ENCODE data around the gene PAX7. TPM values are rescaled to one million over a fixed set of nuclear protein-coding genes. Genes with fewer than 3 reads are reported as not detected.

Gene PAX7
- total RNA-seq, 1 experiment from 2014 or later: 0.07 TPM

DNA sequence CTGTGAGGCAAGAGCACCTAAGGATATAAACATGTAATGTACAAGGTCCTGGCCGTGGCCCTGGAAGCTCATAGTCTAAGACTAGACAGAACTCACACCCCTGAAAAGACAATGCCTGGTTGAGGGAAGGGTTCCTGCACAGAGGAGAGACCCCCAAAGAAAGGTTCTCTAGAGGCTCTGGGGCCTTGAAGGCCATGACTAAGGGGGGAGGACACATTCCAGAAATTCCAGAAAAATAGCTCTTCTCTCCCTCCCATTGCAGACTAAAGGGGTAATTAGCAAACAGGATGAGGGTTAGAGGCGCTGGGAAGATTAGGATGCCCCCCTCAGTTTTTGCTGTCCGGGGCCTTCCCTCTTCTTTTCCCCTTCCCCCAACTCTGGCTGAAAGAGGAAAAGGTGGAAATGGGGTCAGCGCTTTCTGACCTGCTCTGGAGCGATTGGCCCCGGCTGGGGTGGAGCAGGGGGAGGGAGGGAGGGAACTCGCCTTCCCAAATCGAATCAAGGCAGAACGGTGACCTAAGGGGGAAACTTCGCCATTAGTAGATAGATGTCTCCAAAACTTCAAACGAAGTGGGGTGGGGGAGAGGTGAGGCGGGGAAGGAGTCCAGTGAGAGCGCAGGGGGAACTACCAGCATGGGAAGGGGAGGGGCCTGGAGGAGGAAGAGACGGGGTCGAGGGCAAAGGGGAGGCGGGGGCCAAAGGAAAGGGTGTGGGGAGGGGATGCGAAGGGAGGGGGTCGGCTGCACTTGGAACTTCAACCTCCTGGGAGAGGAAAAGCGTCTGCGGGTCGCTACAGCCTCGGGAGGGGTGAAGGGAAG is 11.8 kb downstream of the PAX7 start:
- no peaks in the 10 kb centered on the region for H3K27me3 ChIP-seq (ENCODE audit: low read length)
- no peaks in the 10 kb centered on the region for H4K20me1 ChIP-seq (ENCODE audit: insufficient read depth, low read depth, low read length)
- H3K4me3 ChIP-seq (ENCODE audit: low read length): no peak overlapping the region
- no peaks in the 10 kb centered on the region for H3K79me2 ChIP-seq (ENCODE audit: low read length)
- H3K36me3 ChIP-seq (ENCODE audit: insufficient read depth, low read length): no peaks in the 10 kb centered on the region
- no peak overlapping the region for H3K4me2 ChIP-seq (ENCODE audit: low read depth, low read length, poor library complexity, severe bottlenecking)
- no peak overlapping the region for H3K27ac ChIP-seq (ENCODE audit: low read length)
- no peaks in the 10 kb centered on the region for H3K4me1 ChIP-seq (ENCODE audit: low read length)
- no peak overlapping the region for H3K9ac ChIP-seq (ENCODE audit: low read length)
- no peaks in the 10 kb centered on the region for H3K9me3 ChIP-seq (ENCODE audit: low read length)
- no peak overlapping the region for H2AFZ ChIP-seq (ENCODE audit: low read length)
- no peaks in the 10 kb centered on the region for H3K9me2 ChIP-seq (replicated peaks; ENCODE audit: insufficient read depth, low read length)
- DNase-seq: no peak

- H3K9ac ChIP-seq (ENCODE audit: low read length): no peak overlapping the region
- no peak overlapping the region for H3K27ac ChIP-seq (ENCODE audit: low read length)
- no peaks in the 10 kb centered on the region for H3K9me2 ChIP-seq (replicated peaks; ENCODE audit: insufficient read depth, low read length)
- no peak overlapping the region for H2AFZ ChIP-seq (ENCODE audit: low read length)
- no peaks in the 10 kb centered on the region for H3K36me3 ChIP-seq (ENCODE audit: insufficient read depth, low read length)
- no peaks in the 10 kb centered on the region for H3K79me2 ChIP-seq (ENCODE audit: low read length)
- no peaks in the 10 kb centered on the region for H3K4me1 ChIP-seq (ENCODE audit: low read length)
- no peak overlapping the region for H3K4me3 ChIP-seq (ENCODE audit: low read length)
- H3K4me2 ChIP-seq (ENCODE audit: low read depth, low read length, poor library complexity, severe bottlenecking): no peak overlapping the region
- DNase-seq: no peak
- H3K9me3 ChIP-seq (ENCODE audit: low read length): no peaks in the 10 kb centered on the region
- H4K20me1 ChIP-seq (ENCODE audit: insufficient read depth, low read depth, low read length): no peaks in the 10 kb centered on the region
- no peaks in the 10 kb centered on the region for H3K27me3 ChIP-seq (ENCODE audit: low read length)
These were observed 12.7 kb downstream of the PAX7 start for GRCh38 chr1:18643154-18644012.

- H2AFZ ChIP-seq (ENCODE audit: low read length): no peak overlapping the region
- H3K4me2 ChIP-seq (ENCODE audit: low read depth, low read length, poor library complexity, severe bottlenecking): no peak overlapping the region
- H3K9me2 ChIP-seq (replicated peaks; ENCODE audit: insufficient read depth, low read length): no peaks in the 10 kb centered on the region
- H3K27me3 ChIP-seq (ENCODE audit: low read length): no peaks in the 10 kb centered on the region
- H3K9ac ChIP-seq (ENCODE audit: low read length): no peak overlapping the region
- H3K9me3 ChIP-seq (ENCODE audit: low read length): no peaks in the 10 kb centered on the region
- no peak for DNase-seq
- no peaks in the 10 kb centered on the region for H3K4me1 ChIP-seq (ENCODE audit: low read length)
- no peak overlapping the region for H3K4me3 ChIP-seq (ENCODE audit: low read length)
- no peak overlapping the region for H3K27ac ChIP-seq (ENCODE audit: low read length)
- H4K20me1 ChIP-seq (ENCODE audit: insufficient read depth, low read depth, low read length): no peaks in the 10 kb centered on the region
- no peaks in the 10 kb centered on the region for H3K79me2 ChIP-seq (ENCODE audit: low read length)
- H3K36me3 ChIP-seq (ENCODE audit: insufficient read depth, low read length): no peaks in the 10 kb centered on the region
These were observed 13.4 kb downstream of the PAX7 start for GRCh38 chr1:18644013-18644399.

DNA sequence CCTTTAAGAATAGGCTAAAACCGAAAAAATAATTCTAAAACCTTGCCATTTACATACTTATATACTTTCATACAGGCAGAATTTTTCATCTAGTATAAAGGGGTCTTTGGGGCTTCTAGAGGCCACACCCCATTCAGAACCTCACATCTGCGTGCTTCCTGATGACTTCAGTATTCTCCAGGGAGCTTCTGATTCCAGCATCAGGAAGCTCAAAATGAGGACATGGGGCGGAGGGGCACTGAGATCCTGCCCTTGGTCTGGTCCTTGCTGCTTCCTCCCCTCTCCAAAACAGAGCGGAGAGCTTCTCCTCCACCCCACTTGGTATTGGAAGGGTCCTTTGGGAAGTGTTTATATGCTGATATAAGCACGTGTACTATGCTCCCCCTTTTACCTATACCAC is 13.8 kb downstream of the PAX7 start:
- no peaks in the 10 kb centered on the region for H3K9me3 ChIP-seq (ENCODE audit: low read length)
- no peak overlapping the region for H3K9ac ChIP-seq (ENCODE audit: low read length)
- H3K9me2 ChIP-seq (replicated peaks; ENCODE audit: insufficient read depth, low read length): no peaks in the 10 kb centered on the region
- H4K20me1 ChIP-seq (ENCODE audit: insufficient read depth, low read depth, low read length): no peaks in the 10 kb centered on the region
- DNase-seq: no peak
- no peak overlapping the region for H3K27ac ChIP-seq (ENCODE audit: low read length)
- H3K79me2 ChIP-seq (ENCODE audit: low read length): no peaks in the 10 kb centered on the region
- no peaks in the 10 kb centered on the region for H3K4me1 ChIP-seq (ENCODE audit: low read length)
- H3K4me3 ChIP-seq (ENCODE audit: low read length): no peak overlapping the region
- no peak overlapping the region for H2AFZ ChIP-seq (ENCODE audit: low read length)
- H3K4me2 ChIP-seq (ENCODE audit: low read depth, low read length, poor library complexity, severe bottlenecking): no peak overlapping the region
- H3K36me3 ChIP-seq (ENCODE audit: insufficient read depth, low read length): no peaks in the 10 kb centered on the region
- H3K27me3 ChIP-seq (ENCODE audit: low read length): no peaks in the 10 kb centered on the region

DNA sequence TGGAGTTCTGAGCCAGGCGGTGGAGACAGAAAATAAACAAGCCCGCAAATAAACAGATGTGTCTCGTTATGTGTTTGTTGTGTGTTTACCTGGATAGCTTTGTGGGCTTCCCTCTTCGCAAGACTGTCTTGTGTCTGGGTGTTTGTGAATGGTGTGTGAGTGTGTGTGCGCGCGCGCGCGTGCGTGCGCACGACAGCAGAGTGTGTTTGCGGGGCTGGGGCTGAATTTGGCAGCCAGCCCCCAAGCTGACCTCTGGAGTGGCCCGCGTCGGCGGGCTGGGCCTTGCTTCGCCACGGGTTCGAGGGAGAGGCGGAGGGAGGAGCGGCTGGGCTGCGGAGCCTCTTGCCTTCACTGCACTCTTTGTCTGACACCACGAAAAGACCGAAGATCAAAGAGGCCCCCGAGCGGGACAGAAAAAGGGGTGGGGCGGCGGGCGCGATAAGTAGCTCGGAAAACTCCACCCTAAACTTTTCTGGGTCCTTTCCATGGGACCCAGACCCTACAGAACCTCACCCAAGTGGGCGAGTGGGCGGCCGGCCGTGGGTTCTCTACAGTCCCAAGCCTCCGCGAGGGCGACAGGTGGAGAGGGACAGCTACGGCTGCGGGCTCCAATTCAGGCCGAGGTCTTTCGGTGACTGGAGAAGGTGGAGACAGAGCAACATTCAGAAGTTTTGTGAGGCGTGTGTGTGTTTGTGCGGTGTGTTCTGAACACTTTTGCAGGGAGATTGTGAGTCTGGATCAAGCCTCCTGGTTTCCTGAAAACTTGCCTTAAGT is 14.5 kb downstream of the PAX7 start:
- no peaks in the 10 kb centered on the region for H3K4me1 ChIP-seq (ENCODE audit: low read length)
- H2AFZ ChIP-seq (ENCODE audit: low read length): no peak overlapping the region
- H3K9me2 ChIP-seq (replicated peaks; ENCODE audit: insufficient read depth, low read length): no peaks in the 10 kb centered on the region
- H3K36me3 ChIP-seq (ENCODE audit: insufficient read depth, low read length): no peaks in the 10 kb centered on the region
- H3K9me3 ChIP-seq (ENCODE audit: low read length): no peaks in the 10 kb centered on the region
- H3K4me3 ChIP-seq (ENCODE audit: low read length): no peak overlapping the region
- no peak overlapping the region for H3K4me2 ChIP-seq (ENCODE audit: low read depth, low read length, poor library complexity, severe bottlenecking)
- H3K27me3 ChIP-seq (ENCODE audit: low read length): no peaks in the 10 kb centered on the region
- no peaks in the 10 kb centered on the region for H4K20me1 ChIP-seq (ENCODE audit: insufficient read depth, low read depth, low read length)
- no peak overlapping the region for H3K9ac ChIP-seq (ENCODE audit: low read length)
- no peak for DNase-seq
- no peak overlapping the region for H3K27ac ChIP-seq (ENCODE audit: low read length)
- H3K79me2 ChIP-seq (ENCODE audit: low read length): no peaks in the 10 kb centered on the region

- H3K9me3 ChIP-seq (ENCODE audit: low read length): no peaks in the 10 kb centered on the region
- H3K4me1 ChIP-seq (ENCODE audit: low read length): no peaks in the 10 kb centered on the region
- no peaks in the 10 kb centered on the region for H3K27me3 ChIP-seq (ENCODE audit: low read length)
- H3K27ac ChIP-seq (ENCODE audit: low read length): no peak overlapping the region
- no peak for DNase-seq
- H3K9ac ChIP-seq (ENCODE audit: low read length): no peak overlapping the region
- no peaks in the 10 kb centered on the region for H4K20me1 ChIP-seq (ENCODE audit: insufficient read depth, low read depth, low read length)
- H3K36me3 ChIP-seq (ENCODE audit: insufficient read depth, low read length): no peaks in the 10 kb centered on the region
- H3K9me2 ChIP-seq (replicated peaks; ENCODE audit: insufficient read depth, low read length): no peaks in the 10 kb centered on the region
- H3K4me3 ChIP-seq (ENCODE audit: low read length): no peak overlapping the region
- no peaks in the 10 kb centered on the region for H3K79me2 ChIP-seq (ENCODE audit: low read length)
- H3K4me2 ChIP-seq (ENCODE audit: low read depth, low read length, poor library complexity, severe bottlenecking): no peak overlapping the region
- H2AFZ ChIP-seq (ENCODE audit: low read length): no peak overlapping the region
These were observed 15.1 kb downstream of the PAX7 start for GRCh38 chr1:18645747-18646090.

- Histone ChIP-seq H3K9me2 (replicated peaks; ENCODE audit: insufficient read depth, low read length) (no peaks in the 10 kb centered on the region), H3K4me2 (ENCODE audit: low read depth, low read length, poor library complexity, severe bottlenecking) (no peak overlapping the region), H3K4me1 (ENCODE audit: low read length) (no peaks in the 10 kb centered on the region), H3K9me3 (ENCODE audit: low read length) (no peaks in the 10 kb centered on the region), H3K27me3 (ENCODE audit: low read length) (no peaks in the 10 kb centered on the region), H3K4me3 (ENCODE audit: low read length) (no peak overlapping the region), H3K9ac (ENCODE audit: low read length) (no peak overlapping the region), H2AFZ (ENCODE audit: low read length) (no peak overlapping the region), H4K20me1 (ENCODE audit: insufficient read depth, low read depth, low read length) (no peaks in the 10 kb centered on the region), H3K27ac (ENCODE audit: low read length) (no peak overlapping the region), H3K79me2 (ENCODE audit: low read length) (no peaks in the 10 kb centered on the region), H3K36me3 (ENCODE audit: insufficient read depth, low read length) (no peaks in the 10 kb centered on the region)
- DNase-seq: no peak
These were observed 15.6 kb downstream of the PAX7 start for GRCh38 chr1:18646091-18646785.
